Activated naive CD4-positive, alpha-beta T cell (primary cell): ENCODE results near the gene SV2B.
"Not testable (repeated sequence)": the region's sequence is repeated elsewhere in the genome, so short reads cannot be mapped to it uniquely, and the experiment has no call there.

Source experiments
- DNase-seq, 4 experiments: peaks; one replicate each; lab custom pipeline; 2025; lab: John Stamatoyannopoulos, UW

SV2B gene, protein sequence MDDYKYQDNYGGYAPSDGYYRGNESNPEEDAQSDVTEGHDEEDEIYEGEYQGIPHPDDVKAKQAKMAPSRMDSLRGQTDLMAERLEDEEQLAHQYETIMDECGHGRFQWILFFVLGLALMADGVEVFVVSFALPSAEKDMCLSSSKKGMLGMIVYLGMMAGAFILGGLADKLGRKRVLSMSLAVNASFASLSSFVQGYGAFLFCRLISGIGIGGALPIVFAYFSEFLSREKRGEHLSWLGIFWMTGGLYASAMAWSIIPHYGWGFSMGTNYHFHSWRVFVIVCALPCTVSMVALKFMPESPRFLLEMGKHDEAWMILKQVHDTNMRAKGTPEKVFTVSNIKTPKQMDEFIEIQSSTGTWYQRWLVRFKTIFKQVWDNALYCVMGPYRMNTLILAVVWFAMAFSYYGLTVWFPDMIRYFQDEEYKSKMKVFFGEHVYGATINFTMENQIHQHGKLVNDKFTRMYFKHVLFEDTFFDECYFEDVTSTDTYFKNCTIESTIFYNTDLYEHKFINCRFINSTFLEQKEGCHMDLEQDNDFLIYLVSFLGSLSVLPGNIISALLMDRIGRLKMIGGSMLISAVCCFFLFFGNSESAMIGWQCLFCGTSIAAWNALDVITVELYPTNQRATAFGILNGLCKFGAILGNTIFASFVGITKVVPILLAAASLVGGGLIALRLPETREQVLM

DNA sequence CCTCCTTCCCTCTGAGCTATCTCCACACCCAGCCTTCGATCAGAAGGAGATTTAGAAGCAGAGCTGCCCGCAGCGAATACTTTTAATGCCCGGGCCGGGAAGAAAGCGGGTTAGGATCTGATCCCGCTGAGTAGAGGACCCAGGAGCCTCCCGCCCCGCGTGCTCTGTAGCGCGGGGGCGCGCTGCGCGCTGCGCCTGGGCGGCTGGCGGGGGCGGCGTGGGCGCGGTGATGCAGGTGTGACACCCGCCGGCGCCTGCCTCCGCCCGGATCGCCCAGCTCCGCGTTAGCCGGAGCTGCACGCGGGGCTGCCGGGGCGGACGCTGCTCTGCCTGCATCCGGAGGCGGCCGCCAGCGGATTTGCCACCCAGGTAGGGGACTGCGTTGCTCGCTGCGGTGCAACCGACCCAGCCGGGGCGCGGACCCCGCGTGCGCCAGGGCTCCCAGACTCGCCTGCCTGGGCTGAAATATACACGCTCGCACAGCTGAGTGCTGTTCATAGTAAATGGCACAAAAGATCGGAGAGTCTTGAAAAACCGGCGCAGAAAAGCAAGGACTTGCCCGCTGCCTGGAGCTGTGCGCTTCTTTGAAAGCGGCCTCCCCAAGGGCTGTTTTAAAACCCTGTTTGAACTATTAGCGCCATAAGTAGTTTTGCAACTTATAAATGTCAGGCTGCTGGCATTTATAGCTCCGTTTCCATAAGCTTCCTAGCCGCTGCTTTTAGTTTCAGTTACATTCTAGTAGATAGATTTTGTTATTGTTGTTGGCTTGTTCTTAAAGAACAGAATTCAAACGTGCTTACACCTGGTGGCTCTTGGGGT is at the start of gene SV2B:
TSS of gene SV2B (plus strand) at position 263 of the 819 bp plus-strand sequence. CDS start 126,007 bp downstream, outside the sequence.
- DNase-seq, result peak in 2 of 4 experiments; percentile 6 to 26

DNA sequence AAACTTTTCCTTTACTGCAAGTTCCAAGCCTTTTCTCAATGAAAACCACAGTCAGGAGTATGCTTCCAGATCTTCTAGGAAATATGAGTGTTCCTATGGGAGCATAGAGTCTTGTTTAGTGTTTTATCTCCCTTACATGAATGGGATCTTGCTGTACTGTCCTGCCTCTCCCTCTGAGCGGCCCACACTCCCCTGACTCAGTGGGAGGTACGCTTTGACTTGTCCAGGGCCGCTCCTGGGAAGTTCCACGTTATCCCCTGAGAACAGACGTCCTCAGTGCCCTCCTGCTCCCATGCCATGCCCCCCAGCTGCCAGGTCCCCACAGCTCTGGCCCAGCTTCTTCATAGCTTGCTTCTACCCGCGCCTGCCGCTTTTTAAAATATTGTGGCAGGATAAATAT is 48.8 kb upstream of the SV2B start:
- DNase-seq, result no peak

DNA sequence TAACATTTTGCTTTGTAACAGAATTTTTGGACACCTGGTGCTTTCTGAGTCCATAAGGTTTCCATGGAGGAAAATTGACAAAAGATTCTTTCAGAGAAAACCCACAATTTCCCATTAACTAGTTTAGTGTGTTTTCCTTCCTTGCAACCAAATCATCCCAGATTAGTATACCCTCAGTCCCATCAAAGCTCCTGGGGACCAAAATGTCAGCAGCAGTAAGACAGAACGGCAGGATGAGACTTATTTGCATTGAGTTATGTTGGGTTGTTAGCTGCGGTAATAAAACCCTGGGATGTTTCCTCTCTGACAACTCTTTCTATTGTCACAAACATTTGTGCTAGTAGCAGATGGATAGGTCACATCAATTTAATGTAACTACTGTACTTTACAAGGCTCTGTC is 45.2 kb upstream of the SV2B start:
- DNase-seq, result no peak

DNA sequence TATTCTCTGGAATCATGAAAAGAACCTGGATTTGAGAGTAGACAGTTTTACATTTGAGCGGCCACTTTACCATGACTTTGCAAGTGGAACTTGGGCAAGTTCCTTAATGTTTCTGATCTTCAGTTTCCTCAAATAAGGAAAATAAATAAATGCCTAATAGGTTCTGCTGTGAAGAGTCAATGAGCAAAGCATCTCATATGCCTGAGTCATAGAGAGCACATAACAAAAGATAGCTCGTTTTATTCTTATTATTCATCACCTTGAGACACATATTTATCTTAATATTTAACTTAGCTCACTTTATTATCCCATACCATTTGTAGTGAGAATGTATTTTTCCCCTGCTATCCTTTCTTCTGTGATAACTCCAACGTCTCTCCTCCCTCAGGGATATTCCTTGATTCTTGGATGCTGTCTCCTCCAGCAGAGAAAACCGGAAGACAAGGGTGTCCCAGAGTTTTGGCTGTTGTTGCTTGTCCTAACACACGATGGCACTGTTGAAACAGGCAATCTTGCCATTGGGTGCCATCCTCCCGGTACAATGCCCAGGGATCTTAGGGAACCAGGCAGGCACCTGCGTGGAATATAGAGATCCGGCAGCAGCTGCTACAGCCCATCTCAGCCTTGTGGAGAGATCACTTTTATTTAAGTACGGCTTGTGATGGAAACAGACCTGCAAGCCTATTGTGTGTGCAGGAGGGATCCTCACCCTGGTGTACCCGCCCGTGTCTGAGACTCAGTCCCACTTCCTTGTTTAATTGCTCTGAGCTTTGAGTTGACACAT is 44.3 kb upstream of the SV2B start:
- DNase-seq, result peak in 1 of 4 experiments; percentile 5

DNA sequence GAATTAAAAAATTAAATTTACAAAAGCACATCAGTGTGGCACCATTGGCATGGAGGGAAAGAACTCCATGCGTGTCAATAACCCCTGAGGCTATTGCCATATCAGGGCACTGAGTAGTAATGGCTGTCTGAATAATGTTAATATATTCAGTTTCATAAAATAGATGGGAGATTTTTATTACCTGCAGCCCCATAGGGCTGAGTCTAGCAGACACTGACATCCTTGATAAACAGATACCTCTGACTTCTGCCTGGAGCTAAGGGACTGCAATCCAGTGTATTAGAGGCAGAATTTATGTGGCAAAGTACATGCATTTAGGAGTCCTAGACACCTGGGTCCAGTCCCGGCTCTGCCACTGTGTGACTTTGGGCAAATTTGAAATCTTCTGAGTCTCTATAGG is 38.8 kb upstream of the SV2B start:
- DNase-seq, result no peak

DNA sequence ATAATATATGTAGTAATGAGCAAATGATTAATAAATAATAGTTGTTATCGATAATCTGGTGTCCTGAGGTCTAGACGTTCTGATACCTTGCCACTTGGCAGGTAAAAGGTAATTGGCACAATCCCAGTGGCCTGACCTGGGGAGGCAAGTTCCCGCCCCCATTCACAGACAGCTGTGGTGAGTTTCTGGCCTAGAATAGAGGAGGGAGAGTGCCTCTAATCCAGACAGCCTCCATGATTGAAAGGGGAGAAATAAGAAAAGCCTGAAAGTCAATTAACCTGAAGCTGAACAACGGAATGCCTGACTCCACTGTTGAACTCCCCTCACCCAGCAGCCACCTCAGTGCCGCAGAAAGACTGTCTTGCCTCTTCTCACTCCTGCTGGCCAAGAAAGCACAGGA is 38.1 kb upstream of the SV2B start:
- DNase-seq, result no peak

DNA sequence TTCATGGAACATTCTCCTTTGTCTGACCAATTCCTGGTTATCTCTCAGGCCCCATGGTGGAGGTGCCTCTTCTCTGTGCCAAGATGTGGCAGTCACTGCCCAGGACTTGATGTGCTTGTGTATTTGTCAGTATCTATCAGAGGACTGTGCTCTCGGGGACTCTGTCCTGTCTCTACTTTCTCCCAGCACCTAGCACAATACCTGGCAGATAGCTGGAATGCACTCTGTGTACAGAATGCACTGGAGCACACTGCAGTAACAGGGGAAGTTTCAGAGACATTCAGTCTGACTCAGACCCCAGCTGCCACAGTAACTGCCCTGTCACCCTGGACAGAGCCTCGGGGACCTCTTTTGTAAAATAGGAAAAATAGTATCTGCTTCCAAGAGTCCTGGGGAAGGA is 34.6 kb upstream of the SV2B start:
- DNase-seq, result no peak

DNA sequence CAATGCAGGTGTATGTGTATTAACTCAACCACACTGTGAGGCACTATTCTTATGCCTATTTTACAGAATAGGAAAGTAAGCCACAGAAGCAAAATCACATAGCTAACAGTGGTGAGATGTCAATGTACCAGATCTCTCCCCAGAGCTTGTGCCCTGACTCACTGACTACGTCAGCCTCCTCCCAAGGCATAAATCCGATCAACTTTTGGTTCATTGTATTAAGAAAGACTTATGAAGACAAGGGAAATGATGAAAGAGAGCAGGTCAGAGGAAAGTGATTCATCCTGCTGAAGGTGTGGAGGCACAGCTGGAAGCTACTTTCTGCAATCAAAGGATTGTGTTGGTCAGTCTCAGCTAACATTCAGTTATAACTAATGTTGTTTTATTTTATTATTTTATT is 33.0 kb upstream of the SV2B start:
- DNase-seq, result no peak

DNA sequence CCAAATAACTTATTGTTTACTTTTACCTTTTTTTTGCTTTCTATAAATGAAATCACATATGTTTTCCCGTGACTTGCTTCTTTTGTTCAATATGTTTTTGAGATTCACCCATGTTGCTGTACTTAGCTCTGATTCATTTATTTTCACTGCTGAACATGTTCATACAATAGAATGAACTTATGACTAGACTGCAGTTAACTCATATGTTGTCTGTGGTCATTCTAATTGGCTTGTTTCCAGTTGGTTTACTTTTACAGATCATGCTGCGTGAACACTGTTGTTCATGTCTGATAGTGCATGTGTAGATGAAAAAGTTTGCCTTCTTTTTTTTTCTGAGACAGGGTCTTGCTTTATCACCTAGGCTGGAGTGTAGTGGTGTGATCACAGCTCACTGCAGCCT is 31.6 kb upstream of the SV2B start:
- no peak for DNase-seq

DNA sequence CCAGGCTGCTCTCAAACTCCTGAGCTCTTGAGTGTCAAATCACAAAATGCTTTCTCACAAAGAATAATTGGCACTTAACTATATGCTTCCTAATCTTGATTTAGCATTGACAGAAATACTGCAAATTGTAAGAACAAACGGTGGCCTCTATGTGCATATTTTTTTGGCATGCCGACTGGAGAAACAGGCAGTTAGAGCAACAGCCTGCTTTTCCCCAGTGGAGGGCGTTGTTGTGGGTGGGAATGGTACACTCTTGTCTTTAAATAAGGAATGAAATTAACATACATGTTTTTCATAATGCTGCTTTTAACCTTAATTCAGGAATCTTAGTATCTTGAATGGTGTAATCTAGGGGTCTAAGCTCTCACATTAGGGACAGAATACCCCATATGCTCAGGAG is 31.1 kb upstream of the SV2B start:
- DNase-seq, result no peak

DNA sequence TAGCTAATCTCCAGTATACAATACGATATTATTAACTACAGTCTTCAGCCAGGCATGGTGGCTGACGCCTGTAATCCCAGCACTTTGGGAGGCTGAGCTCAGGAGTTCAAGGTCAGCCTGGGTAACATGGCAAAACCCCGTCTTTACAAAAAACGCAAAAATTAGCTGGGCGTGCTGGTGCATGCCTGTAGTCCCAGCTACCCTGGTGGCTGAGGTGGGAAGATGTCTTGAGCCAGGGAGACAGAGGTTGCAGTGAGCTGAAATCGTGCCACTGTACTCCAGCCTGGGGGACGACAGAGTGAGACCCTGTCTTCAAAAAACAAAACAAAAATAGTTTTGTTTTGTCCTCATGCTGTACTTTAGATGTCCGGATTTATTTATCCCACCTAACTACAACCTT is 29.2 kb upstream of the SV2B start:
- no peak for DNase-seq

DNA sequence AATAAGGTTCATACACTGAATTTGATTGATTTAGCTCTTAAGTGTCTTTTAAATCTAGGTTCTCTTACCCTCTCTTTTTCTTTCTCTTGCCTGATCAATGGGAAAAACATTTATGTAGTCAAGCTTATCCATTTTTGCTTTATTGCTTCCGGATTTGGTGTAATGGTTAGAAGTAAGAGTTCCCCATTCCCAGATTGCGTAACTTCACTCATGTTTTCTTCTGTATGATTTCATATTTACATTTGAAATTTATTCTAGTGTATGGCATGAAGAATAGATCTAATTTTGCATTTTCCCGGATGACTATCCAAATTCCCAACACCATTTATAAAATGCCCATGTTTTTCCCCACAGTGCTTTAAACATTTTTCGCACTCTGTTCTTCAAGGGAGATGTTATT is 27.9 kb upstream of the SV2B start:
- DNase-seq, result no peak

DNA sequence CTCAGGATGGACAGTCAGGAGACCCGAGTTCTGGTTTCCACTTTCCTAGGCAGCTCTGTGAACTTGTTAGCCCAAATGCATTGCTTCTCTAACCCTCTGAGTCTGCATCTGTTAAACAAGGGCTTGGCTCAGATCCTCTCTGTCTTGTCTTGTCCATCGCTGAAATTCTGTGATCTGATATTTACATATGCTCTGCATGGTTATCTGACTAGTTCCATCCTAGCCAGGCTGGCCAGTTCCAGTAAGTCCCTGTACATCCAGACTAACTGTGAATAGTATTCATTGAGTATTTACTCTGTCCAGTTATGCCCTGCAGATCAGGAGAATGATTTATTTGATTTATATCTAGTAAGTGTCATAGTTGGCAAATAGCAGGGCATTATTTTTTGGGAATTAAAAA is 27.0 kb upstream of the SV2B start:
- no peak for DNase-seq

DNA sequence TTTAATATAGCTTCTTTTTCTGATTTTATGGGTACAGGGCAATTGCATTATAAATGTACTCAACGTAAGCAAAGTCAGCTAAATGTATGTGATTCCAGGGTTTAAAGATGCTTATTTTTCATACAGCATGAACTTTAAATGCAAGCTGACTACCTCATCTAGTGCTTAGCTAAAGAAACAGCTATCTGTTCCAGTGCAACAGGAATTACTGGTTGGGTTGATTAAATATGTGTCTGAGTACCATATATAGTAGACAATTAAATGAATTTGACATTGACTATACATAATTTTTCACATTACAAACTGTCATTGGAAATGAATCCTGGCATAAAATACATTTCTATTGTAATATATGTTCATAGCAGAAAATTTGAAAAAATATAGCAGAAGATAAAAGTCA is 26.3 kb upstream of the SV2B start:
- no peak for DNase-seq

DNA sequence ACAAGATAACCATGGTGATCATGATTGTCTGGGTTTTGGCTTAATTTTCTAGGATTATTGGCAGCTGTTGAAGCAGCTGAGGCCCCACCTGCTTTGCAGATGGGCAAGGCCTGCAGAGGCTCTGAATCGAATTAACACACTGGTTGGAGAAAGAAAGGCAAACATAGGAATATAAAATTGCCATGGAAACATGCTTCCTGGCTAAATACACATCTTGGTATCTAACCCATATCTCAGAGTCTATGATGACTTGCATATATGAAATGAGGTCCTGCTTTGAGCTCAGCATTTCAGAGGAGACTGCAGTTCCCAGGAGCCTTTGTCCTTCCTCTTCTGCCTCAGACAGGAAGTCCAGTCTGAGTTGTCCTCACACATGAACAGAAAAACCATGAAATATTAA is 24.3 kb upstream of the SV2B start:
- no peak for DNase-seq

DNA sequence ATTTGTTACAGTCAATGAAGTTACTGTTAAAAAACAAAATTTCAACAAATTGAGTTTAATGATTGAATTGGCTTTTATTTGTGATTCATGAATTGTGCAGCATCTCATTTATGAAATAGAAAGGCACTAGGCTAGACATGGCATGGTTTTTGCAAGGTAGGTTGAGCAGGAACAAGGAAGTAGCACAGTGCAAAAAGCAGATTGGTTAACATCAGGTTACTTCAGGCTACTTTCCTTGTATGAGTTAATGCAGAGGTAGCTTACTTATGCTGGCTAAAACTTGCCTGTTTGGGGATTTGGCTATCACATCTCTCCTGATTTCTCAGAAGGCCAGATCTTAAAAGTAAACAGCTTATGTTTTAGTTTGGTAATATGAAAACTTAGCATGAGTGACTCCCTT is 23.0 kb upstream of the SV2B start:
- DNase-seq, result no peak

DNA sequence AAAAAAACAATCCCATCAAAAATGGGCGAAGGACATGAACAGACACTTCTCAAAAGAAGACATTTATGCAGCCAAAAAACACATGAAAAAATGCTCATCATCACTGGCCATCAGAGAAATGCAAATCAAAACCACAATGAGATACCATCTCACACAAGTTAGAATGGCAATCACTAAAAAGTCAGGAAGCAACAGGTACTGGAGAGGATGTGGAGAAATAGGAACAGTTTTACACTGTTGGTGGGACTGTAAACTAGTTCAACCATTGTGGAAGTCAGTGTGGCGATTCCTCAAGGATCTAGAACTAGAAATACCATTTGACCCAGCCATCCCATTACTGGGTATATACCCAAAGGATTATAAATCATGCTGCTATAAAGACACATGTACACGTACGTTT is 6.2 kb upstream of the SV2B start:
- not testable (repeated sequence) for DNase-seq

DNA sequence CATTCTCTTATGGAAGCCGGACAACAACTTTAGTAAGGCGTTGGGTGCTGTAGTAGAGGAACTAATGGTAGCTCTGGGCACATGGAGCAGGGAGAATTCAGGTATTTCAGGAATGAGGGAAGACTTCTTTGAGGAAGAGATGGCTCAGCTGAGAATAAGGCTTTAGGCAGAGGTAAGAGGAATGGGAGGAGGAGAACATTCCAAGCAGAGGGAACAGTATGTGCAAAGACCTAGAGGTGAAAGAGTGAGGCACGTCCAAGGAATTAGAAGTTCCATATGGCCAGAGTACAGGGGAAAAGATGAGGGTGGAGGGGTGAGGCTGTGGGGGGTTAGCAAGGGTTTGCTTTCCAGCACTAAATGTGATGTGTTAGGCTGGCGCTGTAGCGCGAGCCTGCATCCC is 1.6 kb upstream of the SV2B start:
- no peak for DNase-seq

DNA sequence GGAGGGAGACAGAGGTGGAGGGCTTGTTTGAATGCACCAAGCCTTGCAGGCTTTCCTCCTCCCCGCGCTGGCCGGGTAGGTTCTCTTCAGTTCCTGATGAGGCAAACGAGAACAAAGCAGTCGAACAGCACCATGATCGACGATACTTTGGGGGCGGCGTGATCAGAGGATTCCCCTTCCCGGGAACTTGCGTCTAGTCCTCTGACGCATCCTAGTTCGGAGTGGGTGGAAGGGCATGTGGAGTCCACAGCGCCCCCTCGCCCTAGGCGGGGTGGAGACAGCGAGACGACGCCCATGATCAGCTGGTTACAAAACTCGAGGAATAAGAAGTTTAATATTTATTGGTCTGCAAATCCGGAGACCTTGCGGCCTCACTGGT is 452 bp upstream of the SV2B start:
- DNase-seq, result peak in 1 of 4 experiments; percentile 6

DNA sequence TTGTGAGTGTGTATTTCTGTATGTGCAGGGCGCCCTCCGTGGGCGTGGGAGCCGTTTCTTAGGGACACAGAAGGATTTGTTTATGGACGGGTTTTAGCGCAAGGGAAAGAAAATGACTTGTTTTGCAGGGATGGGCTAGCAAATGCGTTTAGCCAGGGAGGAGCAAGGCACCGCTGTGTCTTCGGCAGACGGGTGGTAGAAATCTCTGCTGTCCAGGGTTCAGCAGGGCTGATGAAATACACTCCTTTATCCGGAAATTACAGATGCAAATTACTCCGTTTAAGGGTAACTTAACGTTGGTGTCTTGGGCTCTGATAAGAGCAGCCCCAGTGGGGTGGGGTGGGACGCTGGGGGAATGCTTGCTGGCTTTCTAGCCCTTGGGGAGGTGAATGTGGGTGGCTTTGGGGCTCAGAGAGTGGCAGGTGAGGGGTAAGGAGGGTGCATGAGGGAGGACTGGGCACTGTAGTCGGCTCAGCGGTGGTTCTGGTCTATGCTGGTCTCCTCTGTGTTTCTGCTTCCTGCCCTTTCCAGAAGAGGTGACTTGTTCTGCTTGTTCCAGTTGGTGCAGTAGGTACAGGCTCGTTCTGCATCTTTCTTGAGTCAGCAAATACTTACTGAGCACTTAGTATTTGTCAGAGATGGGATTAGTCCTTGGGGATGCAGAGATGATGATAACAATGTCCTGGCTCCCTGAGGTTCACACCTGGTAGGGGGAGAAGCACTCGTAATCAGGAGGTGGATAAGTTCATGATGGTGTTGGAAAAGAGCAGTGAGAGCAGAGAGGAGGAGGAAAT is 954 bp downstream of the SV2B start:
- DNase-seq, result no peak

DNA sequence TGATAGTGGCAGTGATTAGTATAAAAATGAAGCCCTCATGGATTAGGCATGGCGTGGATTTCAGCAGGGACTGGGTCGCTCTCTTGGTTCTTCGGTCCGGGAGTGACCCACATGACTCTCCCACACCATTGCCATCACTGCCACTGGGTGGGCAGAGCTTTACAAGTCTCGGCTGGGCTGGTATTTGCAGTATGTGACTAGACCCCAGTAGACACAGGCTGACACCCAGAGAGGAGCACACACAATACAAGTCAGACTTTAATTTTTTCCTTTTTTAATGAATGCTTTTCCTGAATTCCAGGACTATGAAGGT is 1.5 kb downstream of the SV2B start:
- DNase-seq, result no peak
